HG02571 (cell line): ENCODE results near the gene GHRL.
"Not testable (repeated sequence)": the region's sequence is repeated elsewhere in the genome, so short reads cannot be mapped to it uniquely, and the experiment has no call there.

Source experiments
- ATAC-seq: cut with Tn5 transposase; IDR thresholded peaks from one replicate; pipeline ENCODE4 v1.9.1; 2021; ENCODE audit warnings: mild to moderate bottlenecking, moderate library complexity; ENCODE audit not compliant: unreplicated experiment

The GHRL gene

GRCh38 chr3:10278501-10278900 is 14.2 kb downstream of the GHRL start:
- no peak for ATAC-seq

- no peak for ATAC-seq
Observed at GRCh38 chr3:10277115-10277625, 15.6 kb downstream of the GHRL start.

- no peak for ATAC-seq
Observed at GRCh38 chr3:10274601-10275000, 18.1 kb downstream of the GHRL start.

- no peak for ATAC-seq
Observed at GRCh38 chr3:10273702-10274305, 18.9 kb downstream of the GHRL start.

- no peak for ATAC-seq
Observed at GRCh38 chr3:10272977-10273376, 19.8 kb downstream of the GHRL start.

GRCh38 chr3:10272476-10272875 is 20.3 kb downstream of the GHRL start:
- not testable (repeated sequence) for ATAC-seq

- ATAC-seq: no peak
Observed at GRCh38 chr3:10269443-10269842, 23.3 kb downstream of the GHRL start.

- ATAC-seq: no peak
Observed at GRCh38 chr3:10268930-10269329, 23.8 kb downstream of the GHRL start.

GRCh38 chr3:10268116-10268515 is 24.6 kb downstream of the GHRL start:
- no peak for ATAC-seq

GRCh38 chr3:10266936-10267335 is 25.8 kb downstream of the GHRL start:
- ATAC-seq: not testable (repeated sequence)

- no peak for ATAC-seq
Observed at GRCh38 chr3:10265833-10266232, 26.9 kb downstream of the GHRL start.

- no peak for ATAC-seq
Observed at GRCh38 chr3:10263646-10264363, 28.9 kb downstream of the GHRL start.

- ATAC-seq: no peak
Observed at GRCh38 chr3:10262027-10262426, 30.7 kb downstream of the GHRL start.

- no peak for ATAC-seq
Observed at GRCh38 chr3:10260211-10260701, 32.5 kb downstream of the GHRL start.

- no peak for ATAC-seq
Observed at GRCh38 chr3:10259798-10260197, 32.9 kb downstream of the GHRL start.

GRCh38 chr3:10259036-10259435 is 33.7 kb downstream of the GHRL start:
- ATAC-seq: no peak

- ATAC-seq: no peak
Observed at GRCh38 chr3:10255835-10256234, 36.9 kb downstream of the GHRL start.

- ATAC-seq: no peak
Observed at GRCh38 chr3:10253731-10254130, 39.0 kb downstream of the GHRL start.

GRCh38 chr3:10251006-10251405 is 41.7 kb downstream of the GHRL start:
- ATAC-seq: no peak

GRCh38 chr3:10249833-10250232 is 42.9 kb downstream of the GHRL start:
- ATAC-seq: no peak

GRCh38 chr3:10248984-10249748 is 43.6 kb downstream of the GHRL start:
- no peak for ATAC-seq
